TTC549 (cell line): ENCODE data around the gene CAMTA1.

Source experiments
- FAIRE-seq: peaks from 2 replicates; lab custom pipeline; 2012; peaks lifted over from hg19 to GRCh38; lab: Jason Lieb, UNC

Gene CAMTA1

GRCh38 chr1:7232441-7233236 is 447.4 kb downstream of the CAMTA1 start:
- FAIRE-seq, result no peak

GRCh38 chr1:7233237-7233540 is 447.9 kb downstream of the CAMTA1 start:
- FAIRE-seq, result no peak

- no peak for FAIRE-seq
Measured at GRCh38 chr1:7233646-7234470, 448.6 kb downstream of the CAMTA1 start.

DNA sequence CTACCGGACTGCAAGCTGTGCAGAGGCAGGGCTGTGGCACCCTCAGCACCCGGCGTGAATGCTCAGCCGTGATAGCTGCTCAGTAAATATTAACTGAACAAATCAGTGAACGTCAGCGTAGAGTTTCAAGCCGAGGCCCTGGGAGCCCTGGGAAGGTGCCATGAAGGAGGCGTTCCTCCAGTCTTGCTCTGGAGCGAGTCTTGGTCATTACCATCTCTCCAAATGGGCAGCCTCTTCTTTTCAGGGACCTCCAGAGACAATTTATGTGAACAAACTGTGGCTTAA is 449.2 kb downstream of the CAMTA1 start:
- FAIRE-seq, result no peak

DNA sequence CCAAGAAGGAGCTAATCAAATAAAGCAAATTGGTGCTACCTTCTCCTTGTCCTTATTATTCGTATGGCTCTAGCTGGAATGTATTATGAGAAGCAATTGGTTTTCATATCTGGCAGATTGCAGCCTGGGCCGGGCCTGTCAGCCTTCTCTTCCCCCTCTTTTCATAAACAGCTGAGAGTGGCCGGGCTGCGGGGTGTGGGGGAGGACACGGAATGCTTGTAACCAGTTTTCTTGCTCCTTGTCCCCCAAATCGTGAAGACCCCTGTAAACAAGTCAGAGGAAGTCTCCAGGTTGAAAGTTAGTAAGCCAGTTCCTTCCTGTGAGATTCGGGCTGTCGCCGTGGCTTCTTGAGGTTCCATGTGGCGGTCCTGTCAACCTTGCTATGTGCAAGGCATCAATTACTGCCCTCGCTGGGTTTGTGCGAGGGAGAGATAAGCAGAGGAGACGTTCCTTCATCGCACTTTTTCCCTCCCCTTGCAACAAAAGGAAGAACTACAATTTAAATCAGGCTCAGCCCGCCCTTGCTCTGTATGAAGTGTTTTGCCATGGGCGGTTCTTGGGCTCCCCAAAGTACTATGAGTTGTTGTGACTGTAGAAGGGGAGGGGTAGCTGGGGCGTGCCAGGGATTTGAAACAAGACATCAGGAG is 450.7 kb downstream of the CAMTA1 start:
- no peak for FAIRE-seq

- FAIRE-seq, result no peak
Measured at GRCh38 chr1:7236844-7237515, 451.7 kb downstream of the CAMTA1 start.

DNA sequence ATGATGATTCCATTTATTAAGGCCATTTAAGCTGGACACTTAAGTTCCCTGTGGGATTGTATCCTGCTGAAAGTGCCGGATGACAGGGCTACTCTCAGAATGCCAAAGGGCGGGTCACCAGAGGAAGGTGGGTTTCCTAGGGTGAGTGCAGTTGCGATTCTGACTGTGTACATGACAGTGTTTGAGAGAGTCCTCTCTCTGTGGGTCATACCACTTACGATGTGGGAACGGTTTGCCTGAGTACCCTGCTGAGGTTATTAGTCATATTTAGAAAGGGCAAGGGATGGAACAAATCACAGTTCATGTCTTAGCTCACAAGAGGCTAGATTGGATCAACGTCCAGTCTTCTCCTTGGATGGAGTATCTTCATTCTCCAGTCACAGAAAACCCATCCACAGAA is 461.9 kb downstream of the CAMTA1 start:
- no peak for FAIRE-seq

DNA sequence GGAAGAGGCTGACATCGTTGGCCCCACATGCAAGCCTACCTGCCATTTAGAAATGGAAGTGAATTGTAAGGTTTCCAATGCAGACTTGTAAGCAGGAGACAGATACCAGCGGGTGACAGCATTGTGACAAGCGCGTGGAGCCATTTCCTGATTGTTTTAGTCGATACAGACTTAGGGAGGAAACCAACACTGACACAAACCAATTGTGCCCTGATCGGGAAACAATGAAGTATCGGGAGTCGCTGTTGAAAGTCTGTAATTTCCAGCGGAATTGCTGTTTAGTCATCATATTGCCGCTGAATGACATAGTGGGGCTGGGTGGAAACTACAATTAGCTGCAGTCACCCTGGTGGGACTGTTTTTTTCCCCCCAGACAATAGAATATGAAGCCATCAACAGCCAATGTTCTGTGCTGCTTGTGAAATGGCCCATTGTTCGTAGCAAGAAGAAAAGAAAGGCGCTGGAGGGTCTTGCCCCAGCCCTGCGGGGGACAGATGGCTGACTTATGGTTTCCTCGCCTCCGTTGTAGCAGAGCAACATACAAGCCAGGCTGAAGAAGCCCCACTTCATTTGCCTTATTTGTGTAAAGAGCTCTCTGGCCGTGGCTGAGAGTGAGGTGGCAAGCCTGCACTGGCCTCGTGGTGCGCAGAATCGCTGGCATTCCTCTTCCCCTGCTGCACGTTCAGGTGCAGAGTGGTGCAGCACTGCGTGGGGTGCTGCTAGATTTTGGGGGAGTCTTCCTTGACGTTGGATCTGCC is 462.7 kb downstream of the CAMTA1 start:
- no peak for FAIRE-seq

- no peak for FAIRE-seq
Measured at GRCh38 chr1:7248549-7249199, 463.4 kb downstream of the CAMTA1 start.

DNA sequence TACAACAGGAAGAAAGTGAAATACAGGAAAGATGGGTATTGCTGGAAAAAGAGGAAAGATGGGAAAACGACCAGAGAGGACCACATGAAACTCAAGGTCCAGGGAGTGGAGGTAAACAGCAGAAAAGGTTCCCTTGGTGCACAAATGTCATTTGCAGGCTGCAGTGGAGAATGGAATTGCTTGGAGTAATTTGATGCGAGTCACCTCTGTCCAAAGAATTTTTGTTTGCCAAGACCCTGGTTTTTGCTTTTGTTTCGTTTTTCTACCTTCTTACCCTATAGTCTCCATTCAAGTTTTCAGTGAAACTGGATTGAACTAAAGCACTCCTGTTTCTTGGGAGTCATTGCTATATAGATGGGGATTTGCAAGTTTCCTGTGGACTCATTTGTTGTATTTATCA is 464.3 kb downstream of the CAMTA1 start:
- FAIRE-seq, result no peak

- no peak for FAIRE-seq
Measured at GRCh38 chr1:7250176-7250575, 464.9 kb downstream of the CAMTA1 start.

DNA sequence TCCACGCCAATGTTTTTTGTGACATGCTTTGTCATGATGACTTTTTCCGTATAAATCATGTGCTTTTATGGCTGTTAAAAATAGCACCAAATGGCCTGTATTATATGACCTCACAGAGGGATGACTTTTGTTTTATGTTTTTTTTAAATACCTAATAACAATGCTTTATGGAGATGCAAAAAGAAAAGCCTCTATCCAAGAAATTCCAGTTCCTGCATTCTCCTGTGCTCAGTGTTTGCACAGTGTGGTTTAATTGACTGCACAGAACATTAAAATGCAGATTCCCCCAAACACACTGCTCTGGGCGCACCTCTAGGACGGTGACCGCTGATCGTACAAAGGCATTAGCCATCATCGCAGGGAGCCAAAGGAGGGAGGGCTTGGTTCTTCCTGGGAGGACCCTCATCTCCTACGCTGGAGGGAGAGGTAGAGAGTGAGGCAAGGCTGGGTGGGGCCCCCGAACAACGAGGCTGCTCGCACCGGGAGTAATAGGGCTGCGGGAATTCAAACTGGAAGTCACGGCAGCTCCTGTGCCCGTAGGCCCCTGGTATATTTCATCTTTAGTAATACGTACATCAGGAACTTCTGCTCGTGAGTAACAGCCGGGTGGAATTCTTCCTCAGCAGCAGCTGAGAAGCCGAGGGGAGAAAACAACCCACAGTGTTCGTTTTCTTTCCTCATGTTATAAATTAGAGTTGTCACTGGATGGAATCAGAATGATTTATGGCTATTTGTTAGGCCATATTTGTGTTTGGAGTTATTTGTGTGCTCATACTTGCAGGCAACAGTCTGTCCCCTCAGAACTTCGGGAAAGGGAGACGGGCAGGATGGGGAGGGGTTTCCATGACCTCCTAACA is 465.6 kb downstream of the CAMTA1 start:
- FAIRE-seq, result no peak

DNA sequence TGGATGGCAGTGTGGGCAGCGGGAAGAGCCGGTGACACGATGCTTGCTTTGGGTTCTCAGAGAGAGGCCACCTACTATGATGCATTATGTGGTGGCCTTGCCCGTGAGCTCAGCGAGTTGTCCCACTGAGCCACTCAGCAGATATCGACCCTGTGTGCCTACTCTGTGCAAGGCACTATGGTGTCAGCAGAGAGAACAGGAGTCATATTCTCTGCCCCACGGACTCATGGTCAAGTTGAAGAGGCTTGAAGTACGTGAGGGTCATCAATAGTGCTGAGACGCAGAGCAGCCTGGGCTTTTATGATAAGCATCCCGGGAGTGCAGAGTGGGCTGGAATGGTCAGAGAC is 466.2 kb downstream of the CAMTA1 start:
- FAIRE-seq, result no peak

GRCh38 chr1:7252411-7253117 is 467.3 kb downstream of the CAMTA1 start:
- FAIRE-seq, result no peak

DNA sequence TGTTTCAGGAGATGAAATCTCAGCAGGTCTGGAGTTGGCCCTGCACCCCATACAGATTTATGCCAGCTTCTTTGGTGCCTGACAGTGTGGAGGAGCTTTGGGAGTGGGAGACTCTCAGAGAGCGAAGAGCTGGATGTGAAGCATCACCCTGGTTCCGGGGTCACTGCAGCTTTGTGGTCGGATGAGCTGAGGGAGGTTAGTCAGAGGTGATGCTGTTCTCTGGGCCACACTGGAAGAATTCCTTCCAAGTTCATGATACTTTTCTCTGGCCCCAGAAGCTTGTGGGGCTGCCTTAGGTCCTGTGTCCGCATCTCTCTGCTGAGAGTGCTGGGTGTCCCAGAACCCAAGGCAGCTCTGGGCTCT is 467.8 kb downstream of the CAMTA1 start:
- FAIRE-seq, result no peak

GRCh38 chr1:7253988-7254587 is 468.8 kb downstream of the CAMTA1 start:
- no peak for FAIRE-seq

DNA sequence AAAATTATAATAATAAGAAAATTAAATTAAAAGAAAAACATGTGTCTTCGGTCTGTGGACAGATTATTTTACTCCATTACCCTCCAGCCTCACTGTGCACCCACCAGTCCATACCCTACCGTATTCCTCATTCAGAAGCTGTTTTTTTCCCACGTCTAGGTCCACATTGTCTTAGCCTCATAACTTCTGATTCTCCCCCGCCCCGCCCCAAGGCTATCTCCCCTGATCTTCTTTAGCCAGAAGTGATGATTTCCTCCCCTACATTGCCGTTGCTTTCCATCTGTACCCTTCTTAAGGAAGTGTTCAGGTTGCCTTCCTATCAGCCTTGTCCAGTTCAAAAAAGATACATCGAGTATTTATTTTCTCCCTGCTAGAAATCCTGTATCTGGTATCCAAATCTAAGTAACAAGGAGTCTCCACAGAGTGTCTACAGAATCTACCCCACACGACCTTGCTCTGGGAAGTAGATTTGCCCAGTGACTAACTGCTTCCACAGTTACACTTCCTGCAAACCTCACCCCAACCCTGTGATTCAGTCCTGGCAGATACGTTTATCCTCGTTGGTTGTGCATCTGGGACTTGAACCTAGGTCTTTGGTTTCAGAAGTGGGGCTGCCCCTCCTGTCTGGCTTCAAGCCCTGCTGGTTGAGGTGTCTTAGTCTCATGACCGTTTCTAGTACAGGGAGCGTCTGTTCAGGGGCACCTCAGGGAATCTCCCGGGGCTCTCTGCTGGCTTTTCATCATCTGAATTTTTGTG is 470.2 kb downstream of the CAMTA1 start:
- FAIRE-seq, result no peak

GRCh38 chr1:7256526-7256925 is 471.3 kb downstream of the CAMTA1 start:
- no peak for FAIRE-seq

DNA sequence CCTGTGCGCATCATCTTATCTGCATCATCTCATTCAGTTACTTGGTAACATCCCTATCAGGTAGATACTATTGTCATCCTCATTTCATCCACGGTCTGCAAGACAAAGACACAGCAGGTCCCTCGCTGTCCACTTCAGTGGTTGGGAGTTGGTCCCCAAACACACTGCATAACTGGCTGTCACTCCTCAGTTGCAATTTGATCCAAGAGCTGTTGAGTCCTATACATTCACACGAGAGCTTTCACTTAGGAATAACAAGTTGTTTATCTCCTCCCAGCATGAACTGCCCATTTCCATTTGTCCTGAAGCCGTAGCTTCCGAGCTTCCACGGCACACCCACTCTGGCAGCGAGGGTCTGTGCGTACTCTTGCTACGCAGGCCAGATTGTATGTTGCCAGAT is 472.0 kb downstream of the CAMTA1 start:
- FAIRE-seq, result no peak
